Fibroblast of skin of scalp (primary cell): ENCODE measurements around the gene UXT.
A peak's percentile ranks its signal among the peaks of the same experiment; 100 is the strongest.

Experiments used
- DNase-seq: peaks from one replicate; pipeline ENCODE4 v3.0.0-alpha.2; 2013

Gene UXT

GRCh38 chrX:47649271-47649670 is 9.7 kb downstream of the UXT start:
- DNase-seq: no peak

- peak; percentile 35 for DNase-seq
Observed at GRCh38 chrX:47648376-47648775, 10.6 kb downstream of the UXT start.

DNA sequence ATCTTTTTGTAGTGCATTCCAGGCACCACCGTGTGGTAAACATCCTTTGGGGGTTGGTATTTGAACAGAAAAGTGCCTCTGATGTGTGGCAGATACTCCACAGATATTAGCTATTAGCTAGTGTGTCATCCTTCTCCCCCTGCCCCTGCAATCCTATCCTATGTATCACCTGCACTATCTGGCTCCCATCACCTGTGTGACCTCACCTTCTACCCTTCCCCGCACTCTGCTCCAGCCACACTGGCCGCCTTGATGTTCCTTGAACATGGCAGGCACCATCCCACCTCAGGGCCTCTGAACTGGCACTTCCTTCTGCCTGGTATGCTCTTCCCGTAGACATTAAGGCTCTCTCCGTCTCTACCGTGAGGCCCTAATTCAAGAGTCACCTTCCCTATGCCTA is 12.3 kb downstream of the UXT start:
- no peak for DNase-seq

DNA sequence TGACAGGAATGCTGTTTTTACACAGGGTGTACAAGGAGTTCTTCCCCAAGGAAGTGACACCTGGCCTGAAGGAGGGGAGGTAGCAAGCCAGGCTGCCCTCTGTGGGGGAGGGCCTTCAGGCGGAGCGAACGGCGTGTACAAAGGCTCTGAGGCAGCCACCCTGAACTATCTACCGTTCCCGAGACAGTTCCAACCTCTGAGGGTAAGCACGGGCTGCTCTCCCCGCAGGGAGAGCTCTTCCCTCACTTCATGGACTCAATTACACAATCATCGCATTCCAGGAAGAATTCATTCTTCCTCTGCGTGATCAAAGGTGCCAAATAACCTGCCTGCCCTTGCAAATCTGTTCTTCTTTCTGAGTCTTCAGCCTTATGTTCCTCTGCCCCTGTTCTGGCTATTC is 13.4 kb downstream of the UXT start:
- no peak for DNase-seq

DNA sequence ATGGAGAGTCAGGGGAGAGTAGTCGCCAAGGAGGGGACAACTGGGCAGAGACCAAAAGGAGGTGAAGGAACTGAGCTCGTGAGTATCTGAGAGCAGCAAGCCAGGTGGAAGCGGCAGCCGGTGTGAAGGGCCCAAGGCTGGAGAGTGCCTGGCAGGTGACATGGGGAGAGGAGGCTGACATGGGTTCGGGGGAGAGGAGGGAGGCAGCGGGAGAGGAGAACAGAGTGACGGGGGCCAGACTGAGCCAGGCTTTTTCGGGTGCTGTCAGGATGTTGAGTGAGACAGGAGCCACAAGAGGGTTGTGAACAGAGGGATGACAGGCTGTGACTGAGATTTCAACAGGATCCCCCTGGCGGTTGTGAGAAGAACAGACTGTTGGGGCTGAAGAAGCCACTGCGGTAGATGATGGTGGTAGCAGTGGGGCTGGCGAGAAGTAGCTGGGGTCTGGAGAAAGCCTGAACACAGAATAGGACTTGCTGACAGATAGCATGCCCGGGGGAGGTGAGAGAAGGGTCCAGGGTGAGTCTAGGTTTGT is 14.4 kb downstream of the UXT start:
- peak; percentile 49 for DNase-seq

DNA sequence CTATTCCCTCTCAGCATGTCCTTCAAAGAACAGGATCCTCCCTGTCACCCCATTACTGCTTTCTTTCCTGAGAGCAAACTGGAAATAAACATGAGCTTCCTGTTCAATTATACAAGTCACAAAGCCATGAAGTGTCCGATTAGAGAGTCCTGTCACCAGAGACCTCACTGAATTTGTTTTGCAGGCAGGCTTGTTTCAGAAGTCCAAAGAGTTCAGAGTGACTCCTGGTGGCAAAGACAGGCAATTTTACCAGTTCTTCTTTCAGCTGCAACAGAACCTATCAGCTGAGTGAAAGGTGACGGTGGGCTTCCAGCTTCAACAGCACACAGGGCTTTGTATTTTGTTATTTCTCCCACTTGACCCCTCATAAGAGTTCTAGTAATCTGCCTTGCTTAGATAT is 15.1 kb downstream of the UXT start:
- DNase-seq: peak; percentile 27

DNA sequence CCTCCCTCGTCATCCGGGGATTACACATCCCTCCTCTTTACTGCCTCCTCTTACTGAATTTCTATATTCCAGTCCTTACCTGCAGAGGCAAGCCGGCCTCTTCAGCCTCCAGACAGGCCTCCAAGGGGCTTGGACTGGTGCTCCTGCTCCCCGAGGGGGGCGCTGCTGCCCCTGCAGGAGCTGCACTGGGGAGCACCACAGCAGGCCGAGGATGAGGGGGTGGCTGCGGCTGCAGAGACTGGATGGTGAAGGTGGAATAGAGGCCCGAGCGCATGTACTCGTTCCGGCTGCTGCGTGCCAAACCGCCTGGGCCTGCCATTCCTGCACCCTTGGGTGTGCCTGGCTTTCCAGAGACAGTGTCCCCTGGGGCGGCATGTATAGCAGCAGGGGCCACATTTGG is 20.2 kb downstream of the UXT start:
- DNase-seq: no peak

DNA sequence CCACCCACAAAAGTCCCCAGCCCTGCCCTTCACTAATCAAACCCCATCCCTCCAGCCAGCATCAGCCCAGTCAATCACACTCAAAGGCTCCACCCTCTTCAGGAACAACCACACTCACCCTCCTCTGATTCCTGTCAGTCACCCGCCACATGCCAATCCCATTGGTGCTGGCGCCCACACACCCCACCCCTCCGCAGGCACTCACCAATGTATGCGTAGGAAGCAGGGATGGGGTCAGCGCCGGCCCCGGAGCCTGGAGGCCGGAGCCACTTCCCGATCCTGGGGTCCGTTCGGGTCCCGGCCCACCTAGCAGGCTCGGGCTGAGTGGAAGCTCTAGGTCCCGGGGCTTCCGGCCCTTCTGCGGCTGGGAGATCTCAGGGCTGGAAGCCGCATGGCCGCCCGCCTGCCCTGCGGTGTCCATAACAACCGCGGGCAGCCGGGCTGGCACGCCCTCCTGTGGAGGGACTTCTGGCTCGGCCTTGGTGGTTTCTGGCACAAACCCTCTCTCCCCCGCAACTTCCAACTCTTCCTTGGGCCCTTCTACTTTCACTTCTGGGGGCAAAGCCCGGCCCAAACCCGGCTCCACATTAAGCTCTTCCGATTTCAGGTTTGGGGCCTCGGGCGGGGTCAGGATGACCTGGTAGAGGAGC is 21.3 kb downstream of the UXT start:
- no peak for DNase-seq

DNA sequence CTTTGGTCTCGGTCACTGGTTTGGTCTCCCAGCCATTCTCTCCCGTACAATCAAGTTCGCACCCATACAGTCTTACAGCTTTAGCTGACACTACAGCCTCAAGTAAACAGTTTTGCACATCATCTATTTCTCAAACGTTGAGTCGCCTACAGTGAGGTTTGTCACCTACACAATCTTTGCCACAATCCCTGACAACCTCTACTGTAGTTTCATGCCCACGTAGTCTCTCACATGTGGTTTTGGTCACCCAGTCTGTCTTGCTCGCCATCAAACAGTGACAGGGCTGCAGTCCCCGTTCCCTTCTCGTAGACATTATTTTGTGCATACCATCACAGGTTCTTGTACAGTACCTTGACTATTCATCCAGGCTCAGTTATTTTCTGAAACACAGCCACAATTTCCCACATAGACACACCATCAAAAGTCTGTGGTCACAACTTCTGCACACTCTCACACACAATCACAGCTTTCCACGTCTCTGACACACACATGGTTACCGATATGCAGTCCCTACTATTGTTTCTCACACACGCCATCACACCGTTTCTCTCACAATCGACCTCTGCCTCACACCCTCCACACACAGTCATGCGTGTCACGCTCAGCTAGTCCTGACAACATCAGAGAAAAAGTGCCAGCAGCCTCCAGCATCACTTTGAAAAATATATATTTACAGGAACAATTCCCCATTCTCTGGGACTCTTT is 24.0 kb downstream of the UXT start:
- DNase-seq: no peak

GRCh38 chrX:47633689-47634590 is 25.0 kb downstream of the UXT start:
- DNase-seq: no peak

- DNase-seq: no peak
Observed at GRCh38 chrX:47632666-47633065, 26.3 kb downstream of the UXT start.

DNA sequence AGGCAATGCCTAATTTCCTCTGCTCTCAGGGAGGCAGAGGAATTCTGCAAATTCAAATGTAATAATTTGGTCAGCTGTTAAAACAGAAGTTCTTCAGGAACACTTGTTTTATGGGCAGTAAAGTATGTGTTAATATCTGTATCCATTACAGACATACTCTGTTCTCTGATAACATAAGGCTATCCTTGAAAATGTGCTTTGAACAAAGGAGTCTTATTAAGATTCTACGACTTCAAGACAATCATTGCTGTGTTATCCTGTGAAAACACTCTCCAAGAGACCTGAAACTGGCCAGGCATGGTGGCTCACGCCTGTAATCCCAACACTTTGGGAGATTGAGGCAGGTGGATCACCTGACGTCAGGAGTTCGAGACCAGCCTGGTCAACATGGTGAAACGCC is 27.3 kb downstream of the UXT start:
- no peak for DNase-seq

DNA sequence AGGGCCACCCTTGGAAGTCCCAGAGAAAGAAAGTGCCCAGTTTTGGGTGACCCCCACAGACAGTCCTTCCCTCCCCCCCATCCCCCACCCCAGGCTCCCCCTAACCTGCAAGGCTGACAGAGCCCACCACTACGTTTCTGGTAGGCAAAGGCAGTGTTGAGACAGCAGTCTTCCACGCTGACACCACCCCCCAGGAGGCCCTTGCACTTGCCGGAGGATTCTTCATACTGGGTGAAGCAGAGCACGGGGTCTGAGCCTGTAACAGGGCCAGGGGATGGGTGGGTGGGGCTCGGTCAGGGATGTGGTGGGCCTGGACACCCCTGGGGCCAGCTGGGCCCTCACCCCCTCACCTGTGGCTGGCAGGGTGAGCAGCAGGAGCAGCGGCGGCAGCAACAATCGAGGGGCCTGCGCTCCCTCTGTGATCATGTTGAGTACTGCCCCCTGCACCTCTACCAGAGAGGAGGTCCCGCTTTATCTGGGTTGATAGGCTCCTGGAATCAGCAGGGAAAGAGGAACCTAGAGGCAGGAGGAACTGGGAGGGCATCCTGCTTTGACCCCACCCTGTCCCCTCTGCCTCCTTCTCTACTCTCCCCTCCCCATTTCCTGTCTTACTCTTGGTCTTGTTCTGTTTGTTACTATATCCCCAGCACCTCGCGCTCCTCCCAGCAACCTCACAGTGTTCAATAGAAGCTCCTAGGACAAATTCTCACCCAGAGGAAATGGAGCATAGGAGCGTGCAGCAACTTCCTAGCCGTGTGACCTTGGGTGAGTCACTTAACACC is 29.4 kb downstream of the UXT start, which contains the start of gene CFP:
TSS of gene CFP (minus strand) at position 512 of the 782 bp plus-strand sequence. CDS start at position 426, 86 bp downstream.
- no peak for DNase-seq

- no peak for DNase-seq
Observed at GRCh38 chrX:47628982-47629381, 30.0 kb downstream of the UXT start.

GRCh38 chrX:47625365-47625764 is 33.6 kb downstream of the UXT start:
- DNase-seq: no peak

DNA sequence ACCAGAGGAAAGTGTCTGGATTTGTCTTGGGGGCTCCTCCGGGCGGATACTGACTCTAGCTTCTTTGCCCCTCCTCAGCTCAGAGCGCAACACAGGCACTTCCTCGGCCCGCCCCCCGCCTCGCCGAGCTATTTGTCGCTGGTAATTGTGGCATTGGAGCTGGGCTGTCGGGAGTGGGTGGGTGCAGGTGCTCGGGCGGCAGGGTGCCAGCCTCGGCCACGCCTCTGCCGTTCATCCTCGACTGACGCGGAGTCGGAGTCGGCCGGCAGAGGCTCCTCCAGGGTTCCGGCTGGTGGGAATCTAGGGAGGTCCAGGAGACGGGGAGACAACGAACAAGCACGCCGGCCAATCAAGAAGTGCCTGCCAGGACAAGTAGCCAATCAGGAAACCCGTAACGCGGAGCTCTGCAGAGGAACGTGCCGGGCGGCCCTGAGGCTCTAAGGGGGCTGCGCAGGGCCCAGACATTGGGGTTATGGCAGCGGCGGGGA is 35.4 kb downstream of the UXT start:
- DNase-seq: peak; percentile 74

GRCh38 chrX:47621851-47622250 is 37.1 kb downstream of the UXT start:
- DNase-seq: no peak

GRCh38 chrX:47620303-47620685 is 38.7 kb downstream of the UXT start:
- DNase-seq: no peak

GRCh38 chrX:47619486-47620302 is 39.3 kb downstream of the UXT start, which contains the start of gene SYN1:
TSS of gene SYN1 (minus strand) at chrX:47619857. CDS start at chrX:47619728, 129 bp downstream.
- DNase-seq: peak; percentile 80

GRCh38 chrX:47618923-47619485 is 40.0 kb downstream of the UXT start:
- DNase-seq: no peak

DNA sequence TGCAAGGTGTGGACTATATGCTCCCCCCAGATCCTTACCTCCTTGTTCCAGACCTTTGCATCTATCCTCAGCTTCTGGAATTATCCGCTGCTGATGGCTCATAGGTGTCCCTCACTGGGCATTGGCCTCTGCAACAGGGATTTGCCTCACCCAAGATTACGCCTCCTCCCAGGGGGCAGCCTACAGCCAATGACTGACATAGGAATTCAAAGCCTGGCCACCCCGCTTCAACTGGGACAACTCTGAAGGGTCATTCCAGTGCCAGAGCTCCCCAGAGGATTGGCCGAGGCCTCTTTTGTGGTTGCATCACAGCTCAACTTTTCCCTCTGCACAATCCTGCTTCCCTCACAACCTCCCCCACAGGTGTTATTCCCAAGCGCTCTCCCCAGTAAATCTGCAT is 44.4 kb downstream of the UXT start:
- DNase-seq: no peak
